Activated CD8-positive, alpha-beta memory T cell treated with anti-CD3 and anti-CD28 coated beads, Interleukin-2, amount 50 U/mL, for 48 hours (primary cell): ENCODE results near the gene HNF4A.
A peak's percentile ranks its signal among the peaks of the same experiment; 100 is the strongest.
"Not testable (repeated sequence)": the region's sequence is repeated elsewhere in the genome, so short reads cannot be mapped to it uniquely, and the experiment has no call there.

Experiments
- DNase-seq: peaks from one replicate; pipeline ENCODE4 v3.0.0-alpha.2; 2020

The HNF4A gene

GRCh38 chr20:44345941-44346340 lies 9.6 kb upstream of the HNF4A start:
- DNase-seq: not testable (repeated sequence)

- no peak for DNase-seq
Observed at GRCh38 chr20:44348168-44348659, 7.3 kb upstream of the HNF4A start.

GRCh38 chr20:44349349-44349748 lies 6.2 kb upstream of the HNF4A start:
- DNase-seq: no peak

DNA sequence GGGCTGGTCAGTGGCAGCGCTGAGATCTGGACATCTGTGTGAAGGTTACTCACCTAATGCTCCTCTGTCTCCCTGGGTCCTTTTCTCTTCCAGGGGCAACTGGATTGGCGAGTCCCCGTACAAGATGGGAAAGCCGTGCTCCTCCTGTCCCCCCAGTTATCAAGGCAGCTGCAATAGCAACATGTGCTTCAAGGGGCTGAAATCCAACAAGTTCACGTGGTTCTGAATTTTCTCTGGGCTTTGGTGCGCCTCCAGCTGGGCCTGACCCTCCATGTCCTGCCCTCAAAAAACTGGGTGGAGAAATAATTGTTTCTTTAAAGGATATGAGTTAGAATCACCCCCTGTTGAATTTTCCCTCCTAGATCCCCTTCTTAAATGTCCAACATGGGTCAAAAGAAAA lies 4.9 kb upstream of the HNF4A start:
- DNase-seq: no peak

DNA sequence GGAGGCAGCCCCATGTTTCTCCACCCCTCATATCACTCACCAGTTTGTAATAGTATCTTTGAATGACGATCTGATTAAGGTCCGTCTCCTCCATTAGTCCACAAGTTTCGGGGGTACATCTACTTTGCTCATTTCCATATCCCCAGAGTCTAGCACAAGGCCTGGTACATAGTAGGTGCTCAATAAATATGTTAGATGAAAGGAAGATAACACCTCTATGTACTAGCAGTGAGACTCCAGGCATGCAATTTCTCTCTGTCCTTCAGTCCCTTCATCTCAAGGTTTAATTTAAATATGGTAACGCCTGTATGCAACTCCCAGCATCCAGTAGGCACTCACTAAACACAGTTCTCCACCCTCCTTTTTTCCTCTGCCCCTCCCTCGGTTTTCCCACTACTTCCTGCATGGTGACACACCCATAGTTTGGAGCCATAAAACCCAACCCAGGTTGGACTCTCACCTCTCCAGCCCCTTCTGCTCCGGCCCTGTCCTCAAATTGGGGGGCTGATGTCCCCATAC lies 461 bp upstream of the HNF4A start:
- no peak for DNase-seq

DNA sequence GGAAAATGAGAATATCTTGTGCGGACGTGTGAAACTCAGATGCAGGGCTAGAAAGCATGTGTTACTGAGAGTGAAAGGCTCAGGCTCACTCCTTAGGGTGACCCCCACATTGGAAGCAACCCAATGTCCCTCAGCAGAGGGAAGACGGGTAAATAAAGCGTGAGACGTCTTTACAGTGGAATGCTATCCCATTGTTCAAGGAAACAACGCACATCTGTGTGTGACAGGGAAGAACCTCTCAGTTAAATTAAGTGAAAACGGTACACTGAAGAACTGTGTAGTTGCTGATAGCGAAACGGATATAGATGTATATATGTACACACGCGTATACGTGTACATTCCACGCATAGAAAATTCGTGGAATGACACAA lies 839 bp downstream of the HNF4A start:
- DNase-seq: no peak

DNA sequence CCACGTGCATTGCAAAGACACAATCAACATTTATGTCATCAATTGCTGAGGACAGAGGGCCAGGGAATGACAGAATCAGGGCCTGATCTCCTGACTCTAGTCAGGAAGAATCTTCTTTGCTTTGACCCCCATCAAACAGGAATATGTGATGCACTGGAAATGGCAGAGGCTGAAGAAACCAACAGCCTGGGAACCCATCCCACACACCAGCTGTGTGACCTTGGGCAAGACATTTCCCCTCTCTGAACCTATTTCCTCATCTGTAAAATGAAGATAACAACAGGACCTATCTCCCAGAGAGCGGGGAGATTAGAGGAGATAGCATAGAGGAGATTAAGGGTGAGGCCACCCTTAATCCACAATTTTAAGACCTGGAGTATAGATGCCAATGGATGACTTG lies 1.5 kb downstream of the HNF4A start:
- DNase-seq: no peak

- DNase-seq: no peak
Observed at GRCh38 chr20:44357555-44358125, 2.1 kb downstream of the HNF4A start.

DNA sequence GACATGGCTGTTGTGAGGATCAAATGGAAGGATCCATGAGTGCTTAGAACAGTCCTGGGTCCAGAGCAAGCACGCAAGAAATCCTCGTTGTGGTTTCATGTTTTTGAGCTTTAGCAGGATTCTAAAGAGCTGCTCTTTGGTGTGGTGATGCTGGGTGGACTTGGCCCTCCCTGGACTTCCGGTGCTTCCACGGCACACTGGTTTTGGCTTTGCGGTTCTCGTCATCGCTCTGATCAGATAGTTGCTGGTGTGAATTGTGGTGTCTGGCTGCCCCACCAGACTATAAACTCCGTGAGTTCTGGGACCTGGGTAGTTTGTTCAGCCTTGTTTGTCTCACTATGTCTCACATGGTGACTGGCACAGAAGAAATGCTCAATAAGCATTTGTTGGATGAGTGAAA lies 3.3 kb downstream of the HNF4A start:
- DNase-seq: no peak

DNA sequence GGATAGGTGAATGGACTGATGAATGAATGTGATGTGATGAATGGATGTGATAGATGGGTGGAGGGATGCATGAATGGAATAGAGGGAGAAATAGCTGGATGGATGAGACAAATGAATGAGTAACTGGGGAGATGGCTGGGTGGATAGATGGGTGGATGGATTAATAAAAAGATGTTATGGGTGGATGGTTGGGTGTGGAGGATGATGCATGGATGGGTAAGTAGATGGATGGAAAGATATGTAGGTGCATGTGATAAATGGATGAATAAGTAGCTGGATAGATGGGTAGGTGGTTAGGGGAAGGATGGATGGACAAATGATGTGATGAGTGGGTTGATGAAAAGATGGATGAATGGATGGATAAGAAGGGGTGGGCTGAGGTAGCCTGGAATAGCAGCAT lies 4.7 kb downstream of the HNF4A start:
- DNase-seq: no peak

DNA sequence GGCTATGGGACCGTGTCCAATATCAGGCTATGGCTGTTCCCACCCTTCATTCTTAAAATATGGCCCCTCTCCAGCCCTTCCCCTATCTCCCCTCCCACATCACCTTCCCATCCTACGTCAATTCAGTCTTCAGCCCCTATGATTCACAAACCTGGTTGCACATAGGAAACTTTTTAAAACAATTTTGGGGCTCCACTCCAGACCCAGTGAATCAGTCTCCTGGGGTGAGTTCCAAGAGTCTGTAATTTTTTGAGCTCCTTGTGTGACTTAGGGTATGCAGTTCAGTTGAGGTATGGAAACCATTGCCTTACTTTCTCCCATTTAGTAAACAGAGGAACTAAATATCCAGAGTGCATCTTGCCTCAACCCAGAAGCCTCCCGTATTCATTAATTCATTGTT lies 5.5 kb downstream of the HNF4A start:
- no peak for DNase-seq

- no peak for DNase-seq
Observed at GRCh38 chr20:44362466-44362940, 7.0 kb downstream of the HNF4A start.

DNA sequence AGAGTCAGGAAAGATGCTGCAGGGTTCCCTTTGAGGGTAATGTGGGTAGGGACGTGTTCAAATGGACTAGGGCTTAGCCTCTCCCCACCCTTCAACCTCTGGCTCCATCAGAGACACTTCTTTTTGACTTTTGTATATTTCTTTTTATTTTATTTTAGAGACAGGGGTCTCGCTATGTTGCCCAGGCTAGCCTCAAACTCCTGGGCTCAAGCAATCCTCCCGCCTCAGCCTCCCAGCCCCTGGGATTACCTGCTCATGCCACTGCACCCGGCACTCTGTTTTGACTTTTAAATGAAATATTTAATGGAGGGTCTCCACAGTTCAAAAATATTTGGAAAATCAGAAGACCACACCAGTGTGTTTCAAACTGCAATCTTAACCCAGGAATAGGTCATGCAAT lies 8.6 kb downstream of the HNF4A start:
- DNase-seq: no peak

GRCh38 chr20:44364780-44365179 lies 9.3 kb downstream of the HNF4A start:
- no peak for DNase-seq

- no peak for DNase-seq
Observed at GRCh38 chr20:44367746-44368145, 12.2 kb downstream of the HNF4A start.

- DNase-seq: no peak
Observed at GRCh38 chr20:44370639-44371218, 15.2 kb downstream of the HNF4A start.

DNA sequence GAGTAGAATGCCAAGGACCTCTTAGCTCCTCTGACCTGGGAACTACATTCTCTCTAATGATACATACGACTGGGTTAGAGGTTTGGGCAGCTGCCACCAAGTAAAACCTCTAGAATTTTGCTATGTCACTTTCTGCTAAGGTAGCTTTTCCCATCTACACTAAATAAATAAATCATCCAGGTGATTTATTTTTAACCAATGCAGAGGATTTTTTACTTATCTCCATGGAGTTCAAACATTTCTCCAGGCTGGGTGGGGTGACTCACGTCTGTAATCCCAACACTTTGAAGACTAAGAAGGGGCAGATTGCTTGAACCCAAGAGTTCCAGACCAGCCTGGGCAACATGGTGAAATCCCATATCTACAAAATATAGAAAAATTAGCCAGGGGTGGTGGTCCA lies 27.1 kb downstream of the HNF4A start:
- no peak for DNase-seq

GRCh38 chr20:44384423-44385027 lies 29.0 kb downstream of the HNF4A start:
- DNase-seq: peak; percentile 95

- DNase-seq: peak; percentile 84
Observed at GRCh38 chr20:44388466-44389023, 33.0 kb downstream of the HNF4A start.

DNA sequence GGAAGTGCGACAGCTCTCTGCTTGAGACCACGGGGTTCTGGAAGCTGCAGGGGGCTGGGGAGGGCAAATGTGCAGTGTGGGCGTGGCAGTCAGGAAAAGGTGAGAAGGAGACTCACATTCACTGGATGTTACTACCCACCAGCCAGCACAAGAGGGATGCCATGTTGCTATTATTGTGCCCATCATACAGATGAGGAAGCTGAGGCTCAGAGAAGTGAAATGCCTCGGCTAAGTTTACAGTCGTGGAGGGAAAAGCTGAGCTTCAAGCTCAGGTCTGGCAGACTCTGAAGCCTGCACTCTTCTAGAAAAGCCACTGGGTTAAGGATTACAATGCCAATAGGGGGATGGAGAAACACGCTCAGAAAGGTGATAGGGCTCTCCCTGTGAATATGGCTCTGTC lies 34.4 kb downstream of the HNF4A start:
- no peak for DNase-seq

DNA sequence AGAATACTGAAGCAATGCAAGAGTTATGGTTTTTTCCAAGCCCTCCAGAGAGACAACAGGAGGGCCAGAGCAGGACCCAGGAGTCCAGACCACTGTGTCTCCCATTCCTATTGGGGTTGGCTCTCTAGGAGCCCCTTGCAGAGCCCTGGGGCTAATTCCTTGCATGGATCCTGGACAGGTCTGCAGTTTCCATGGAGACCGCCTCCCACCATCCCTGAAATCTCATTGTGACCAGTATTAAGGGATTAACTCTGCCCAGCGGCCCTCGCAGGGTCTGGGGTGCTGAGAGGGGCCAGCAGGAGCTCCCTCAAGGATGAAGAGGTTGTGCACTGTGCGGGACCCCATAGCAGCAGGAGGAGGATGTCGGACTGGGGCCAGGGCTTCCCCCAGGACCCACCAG lies 34.8 kb downstream of the HNF4A start:
- no peak for DNase-seq

DNA sequence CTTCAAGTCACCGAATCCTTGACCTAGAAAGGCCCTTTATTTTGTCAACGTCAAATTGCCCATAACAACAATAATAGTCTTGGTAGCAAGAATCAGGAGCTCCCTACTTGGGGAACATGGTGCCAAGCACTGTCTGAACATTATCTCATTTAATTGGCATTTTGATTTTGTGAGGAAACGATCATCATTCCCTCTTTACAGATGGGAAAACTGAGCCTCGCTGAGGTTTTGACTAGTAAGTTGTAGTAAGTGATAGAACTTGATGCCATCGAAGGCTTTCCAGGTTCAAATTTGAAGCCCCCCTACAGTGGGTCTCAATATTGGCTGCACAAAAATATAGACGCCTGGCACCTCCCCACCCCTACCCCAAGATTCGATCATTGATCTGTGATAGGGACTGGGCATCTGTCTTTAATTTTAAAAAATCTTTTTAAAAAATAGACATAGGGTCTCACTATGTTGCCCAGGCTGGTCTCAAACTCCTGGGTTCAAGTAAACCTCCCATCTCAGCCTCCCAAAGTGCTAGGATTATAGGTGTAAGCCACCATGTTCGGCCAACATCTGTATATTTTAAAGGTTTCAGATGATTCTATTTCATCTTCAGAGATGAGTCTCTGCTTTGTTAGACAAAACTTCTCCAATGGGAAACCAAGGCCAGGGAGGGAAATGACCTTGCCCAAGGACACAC lies 36.7 kb downstream of the HNF4A start:
- no peak for DNase-seq
